Activated T-helper 9 cell treated with anti-CD3 and anti-CD28 coated beads, Interleukin-2, amount 50 U/mL, for 16 hours (primary cell): ENCODE data around the gene RNU1-2.
"Not testable (repeated sequence)": the region's sequence is repeated elsewhere in the genome, so short reads cannot be mapped to it uniquely, and the experiment has no call there.

Experiments used
- DNase-seq: peaks from one replicate; pipeline ENCODE4 v3.0.0-alpha.2; 2020; ENCODE audit warnings: low read depth

Gene RNU1-2

DNA sequence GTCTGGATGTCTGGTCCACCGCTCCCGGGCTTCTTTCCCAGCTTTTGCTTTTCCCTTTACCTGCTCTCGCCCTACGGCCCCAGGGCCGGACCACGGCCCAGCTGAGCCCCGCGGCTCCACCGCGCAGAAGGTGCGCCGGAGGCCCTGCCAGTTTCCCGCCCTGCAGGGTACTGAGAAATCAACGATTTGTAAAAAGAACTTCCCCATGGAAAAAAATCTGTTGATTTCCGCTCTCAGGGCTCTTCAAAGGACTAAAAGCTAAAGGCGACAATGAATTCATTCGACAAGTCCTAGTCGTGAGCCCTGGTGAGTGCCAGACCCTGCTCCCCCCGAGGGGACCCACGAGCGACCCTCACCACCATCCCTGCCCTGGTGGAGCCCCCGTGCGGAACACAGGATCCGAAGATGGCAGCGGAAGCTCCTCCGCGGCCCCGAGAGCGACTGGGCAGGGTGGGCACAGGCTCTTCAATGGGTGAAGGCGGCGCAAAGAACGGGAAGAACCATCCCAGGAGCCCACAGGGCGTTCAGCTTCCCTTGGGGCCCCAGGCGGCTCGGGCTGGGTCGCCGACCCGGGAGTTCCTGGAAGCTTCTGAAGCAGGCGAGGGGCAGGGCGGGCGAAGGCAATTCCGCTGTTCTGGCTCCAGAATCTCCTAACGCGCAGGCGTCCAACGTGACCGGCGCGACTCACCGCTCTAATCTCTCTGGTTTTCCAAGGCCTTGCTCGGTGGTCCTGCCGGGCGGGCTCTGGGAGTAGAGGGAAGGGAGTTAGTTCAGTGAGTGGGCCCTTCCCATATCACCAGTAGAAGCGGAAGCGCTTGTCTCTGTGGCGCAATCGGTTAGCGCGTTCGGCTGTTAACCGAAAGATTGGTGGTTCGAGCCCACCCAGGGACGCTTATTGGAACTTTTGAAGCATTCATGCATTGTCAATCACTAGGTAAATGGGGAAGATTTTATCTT, 6.6 kb upstream of the RNU1-2 start:
- peak; percentile 40 for DNase-seq

DNA sequence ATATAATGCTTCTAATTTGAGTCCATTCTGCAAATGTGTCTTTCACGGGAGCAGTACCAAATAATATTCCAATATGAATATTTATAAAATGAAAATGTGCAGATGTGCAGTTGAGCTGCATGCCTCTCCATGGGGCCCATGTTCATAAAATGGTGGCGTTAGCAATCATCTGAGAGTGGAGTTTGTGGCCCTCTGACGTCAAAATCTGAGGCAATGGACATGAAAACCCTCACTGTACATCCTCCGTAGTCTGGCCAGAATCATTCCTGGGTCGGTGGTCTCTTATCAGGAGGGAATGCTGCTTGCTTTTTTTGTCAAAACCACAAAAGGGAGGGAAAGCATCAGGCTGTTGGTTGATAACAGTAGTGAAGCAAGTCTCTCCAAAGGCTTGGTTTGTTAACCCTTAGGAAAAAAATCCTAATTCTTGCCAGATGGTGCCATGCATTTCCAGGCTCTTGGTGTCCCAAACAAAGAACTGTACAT, 5.2 kb upstream of the RNU1-2 start:
- not testable (repeated sequence) for DNase-seq

- DNase-seq, result not testable (repeated sequence)
Observed at GRCh38 chr1:16891057-16891456, 4.7 kb upstream of the RNU1-2 start.

DNA sequence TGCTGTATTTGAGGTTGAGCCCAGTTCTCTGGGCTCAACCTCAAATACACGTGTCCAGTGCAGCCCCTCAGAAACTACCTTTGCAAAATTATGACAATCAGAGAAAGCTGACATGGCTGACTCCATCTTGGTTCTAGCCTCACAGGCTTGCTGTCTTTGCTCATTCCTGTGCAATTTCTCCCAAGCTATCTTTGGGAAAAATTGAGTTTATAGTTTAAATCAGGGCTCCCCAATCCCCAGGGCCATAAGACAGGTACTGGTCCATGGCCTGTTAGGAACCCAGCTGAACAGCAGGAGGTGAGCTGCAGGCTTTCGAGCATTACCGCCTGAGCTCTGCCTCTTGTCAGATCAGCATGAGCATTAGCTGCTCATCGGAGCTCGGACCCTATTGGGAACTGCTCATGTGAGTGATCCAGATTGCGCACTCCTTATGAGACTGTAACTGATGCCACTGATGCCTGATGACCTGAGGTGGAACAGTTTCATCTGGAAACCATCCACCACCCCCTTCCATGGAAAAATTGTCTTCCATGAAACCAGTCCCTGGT, 2.7 kb upstream of the RNU1-2 start:
- not testable (repeated sequence) for DNase-seq

DNA sequence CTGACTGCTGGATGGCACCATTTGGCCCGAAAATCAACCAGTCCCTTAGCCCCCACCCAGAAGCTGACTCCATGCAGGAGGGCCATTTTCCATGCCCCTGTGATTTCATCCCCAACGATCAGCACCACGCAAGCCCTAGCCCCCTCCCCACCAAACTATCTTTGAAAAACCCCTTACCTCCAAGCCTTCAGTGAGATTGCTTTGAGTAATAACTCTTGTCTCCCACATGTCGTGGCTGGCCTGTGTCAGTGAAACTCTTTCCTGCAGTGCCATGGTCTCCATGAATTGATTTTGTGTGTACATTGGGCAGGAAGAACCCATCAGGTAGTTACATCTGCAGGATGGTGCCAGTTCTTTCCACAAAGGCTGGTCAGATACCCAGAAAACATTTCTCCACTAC, 2.0 kb upstream of the RNU1-2 start:
- not testable (repeated sequence) for DNase-seq

GRCh38 chr1:16894338-16894737, 1.4 kb upstream of the RNU1-2 start:
- DNase-seq, result not testable (repeated sequence)

DNA sequence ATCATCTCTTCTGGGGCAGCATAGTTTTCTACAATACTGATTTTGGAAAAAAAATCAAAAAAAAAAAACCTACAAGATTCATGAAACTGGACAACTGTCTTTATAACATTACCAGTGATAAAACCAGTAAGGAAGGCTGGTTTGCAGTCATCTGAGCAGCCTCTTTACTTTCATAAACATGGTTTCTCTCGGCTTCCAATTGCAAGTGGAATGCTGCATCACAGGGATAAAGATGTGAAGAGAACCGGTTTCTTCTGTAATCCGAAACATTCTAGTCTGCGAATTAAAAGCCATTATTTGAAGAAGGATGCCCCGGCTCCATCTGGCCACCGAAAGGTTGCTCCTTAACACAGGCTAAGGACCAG, 565 bp upstream of the RNU1-2 start:
- DNase-seq, result not testable (repeated sequence)

- DNase-seq, result peak; percentile 68
Observed at GRCh38 chr1:16896316-16897055, 706 bp downstream of the RNU1-2 start.

DNA sequence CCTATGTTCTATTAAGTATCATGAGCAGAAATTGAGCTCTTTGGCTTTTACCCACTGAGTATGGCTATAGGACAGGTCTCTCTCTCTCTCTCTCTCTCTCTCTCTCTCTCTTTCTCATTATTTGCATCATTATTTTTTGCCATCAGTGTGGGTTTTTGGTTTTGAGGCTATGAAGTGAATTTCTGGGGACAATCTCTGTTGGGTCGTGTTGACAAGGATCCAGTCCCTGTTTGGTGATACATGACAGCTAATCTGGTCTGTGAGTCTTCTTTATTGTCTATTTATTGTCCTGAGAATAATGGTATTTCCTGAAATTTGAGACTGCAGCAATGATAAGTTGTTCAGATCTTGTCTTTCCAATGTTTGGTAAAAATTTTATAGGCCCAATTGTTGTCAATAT, 1.9 kb downstream of the RNU1-2 start:
- DNase-seq, result not testable (repeated sequence)

DNA sequence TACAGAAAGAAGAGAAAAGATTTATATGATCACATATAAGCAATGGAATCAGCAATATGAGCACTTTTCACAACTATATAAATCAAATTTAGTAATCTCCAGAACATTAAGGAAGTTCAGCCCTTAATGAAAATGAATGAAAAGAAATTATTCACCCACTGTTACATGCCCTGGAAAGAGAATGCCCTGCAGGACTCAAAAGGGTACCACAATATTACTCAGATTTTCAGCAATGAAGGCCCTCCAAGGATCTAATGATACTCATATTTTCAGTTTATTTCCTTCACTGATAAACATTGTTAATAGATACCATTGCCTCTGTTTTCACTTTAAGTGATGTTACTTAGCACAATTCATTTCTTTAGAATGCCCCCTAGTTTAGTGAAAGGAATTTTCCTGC, 2.5 kb downstream of the RNU1-2 start:
- not testable (repeated sequence) for DNase-seq

DNA sequence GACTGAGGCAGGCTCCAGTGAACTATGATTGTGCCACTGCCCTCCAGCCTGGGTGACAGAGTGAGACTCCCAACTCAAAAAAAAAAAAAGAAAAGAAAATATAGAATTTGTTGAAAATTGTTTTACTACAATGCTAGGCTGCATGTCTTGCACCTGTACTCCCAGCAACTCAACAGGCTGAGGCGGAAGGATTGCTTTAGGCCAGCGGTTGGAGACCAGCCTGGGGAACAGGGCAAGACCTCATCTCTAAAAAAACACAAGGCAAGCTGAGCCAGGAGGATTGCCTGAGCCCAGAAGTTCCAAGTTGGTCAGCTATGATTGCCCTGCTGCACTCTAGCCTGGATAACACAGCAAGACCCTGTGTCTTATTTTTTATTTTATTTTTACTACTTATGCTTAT, 3.2 kb downstream of the RNU1-2 start:
- DNase-seq, result not testable (repeated sequence)

- no peak for DNase-seq
Observed at GRCh38 chr1:16900751-16901150, 5.0 kb downstream of the RNU1-2 start.

GRCh38 chr1:16901371-16901770, 5.6 kb downstream of the RNU1-2 start:
- not testable (repeated sequence) for DNase-seq

GRCh38 chr1:16903054-16903453, 7.3 kb downstream of the RNU1-2 start:
- no peak for DNase-seq

DNA sequence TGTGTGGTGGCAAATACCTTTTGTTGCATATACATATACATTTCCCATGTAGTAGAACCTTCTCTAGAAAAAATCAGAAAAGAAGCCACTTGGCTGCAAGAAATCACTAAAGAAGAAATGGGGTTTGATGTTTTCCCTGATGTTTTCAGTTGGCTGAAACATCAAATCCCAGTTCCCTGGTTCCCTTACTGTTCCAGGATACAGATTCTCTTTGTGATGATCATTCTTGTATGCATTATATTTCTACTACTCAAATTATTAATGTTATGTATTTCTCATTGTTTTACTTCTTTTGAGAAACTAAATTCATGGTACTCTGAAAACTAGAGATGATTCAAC, 7.6 kb downstream of the RNU1-2 start:
- no peak for DNase-seq

- peak; percentile 98 for DNase-seq
Observed at GRCh38 chr1:16904560-16905109, 8.9 kb downstream of the RNU1-2 start.

DNA sequence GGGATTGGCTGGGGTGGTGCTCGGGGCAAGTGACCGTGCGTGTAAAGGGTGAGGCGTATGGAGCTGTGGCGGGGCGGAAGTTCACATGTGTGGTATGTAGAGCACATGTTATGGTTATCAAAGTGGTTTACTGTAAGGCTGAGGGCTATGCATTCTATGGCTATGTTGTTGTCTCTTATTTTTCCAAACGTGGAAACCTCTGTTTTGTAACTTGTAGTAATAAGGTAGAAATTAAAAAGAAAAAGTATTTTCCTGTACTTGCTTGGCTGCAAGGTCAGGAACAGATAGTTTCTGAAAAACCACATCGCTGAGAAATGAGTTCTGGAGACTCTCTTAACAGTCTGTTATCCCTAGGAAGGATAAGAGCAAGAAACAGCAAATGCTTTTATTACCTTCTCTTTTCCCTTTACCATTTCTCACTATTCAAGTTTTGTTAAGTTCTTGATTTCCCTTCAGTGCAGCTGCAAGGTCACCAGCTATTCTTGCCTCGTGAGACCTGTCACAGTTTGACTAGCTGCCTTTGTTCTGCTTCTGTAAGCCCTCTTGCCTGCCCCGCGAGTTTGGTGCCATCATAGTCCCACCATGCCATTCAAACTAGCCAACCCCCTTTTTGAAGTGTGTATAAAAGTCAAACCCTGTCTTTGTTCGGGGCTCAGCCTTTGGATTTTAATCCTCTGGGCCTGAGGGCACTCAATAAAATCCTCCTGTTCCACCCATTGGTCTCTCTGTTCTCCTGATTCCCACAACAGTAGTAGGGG, 9.5 kb downstream of the RNU1-2 start:
- DNase-seq, result no peak

DNA sequence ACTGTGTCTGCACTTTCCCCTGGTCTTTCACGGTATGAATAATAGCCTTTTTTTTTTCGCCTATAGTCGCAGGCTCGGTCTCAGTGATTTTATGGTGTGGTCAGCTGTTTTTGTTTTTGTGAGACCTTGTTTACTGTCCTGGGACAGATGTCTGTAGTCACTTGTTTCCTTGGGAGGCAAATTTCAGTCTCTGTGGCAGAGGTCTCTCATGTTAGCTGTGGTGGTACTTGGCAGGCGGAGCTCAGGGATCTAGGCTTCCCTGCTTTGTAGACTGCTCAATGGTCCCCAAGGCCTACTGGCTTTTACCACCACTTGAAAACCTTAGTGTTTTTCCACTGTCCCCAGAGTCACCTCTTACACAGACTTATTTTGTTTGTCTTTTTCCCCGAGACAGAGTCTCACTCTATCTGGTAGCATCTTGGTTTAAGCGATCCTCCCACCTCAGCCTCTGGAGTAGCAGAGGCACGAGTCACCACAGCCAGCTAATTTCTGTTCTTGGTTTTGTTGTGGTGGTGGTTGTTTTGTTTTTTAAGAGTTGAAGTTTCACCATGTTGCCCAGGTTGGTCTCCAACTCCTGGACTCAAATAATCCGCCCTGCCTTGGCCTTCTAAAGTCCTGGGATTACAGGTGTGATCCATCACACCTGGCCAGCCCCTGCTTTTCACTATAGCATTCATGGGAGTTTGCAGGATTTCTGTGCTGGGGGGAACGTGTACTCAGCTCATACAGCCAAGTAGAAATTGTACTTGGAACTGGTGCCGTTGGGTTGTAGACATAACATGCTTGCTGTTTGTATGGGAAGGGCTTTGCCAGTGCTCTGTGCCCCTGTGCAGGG, 10.3 kb downstream of the RNU1-2 start:
- DNase-seq, result no peak

DNA sequence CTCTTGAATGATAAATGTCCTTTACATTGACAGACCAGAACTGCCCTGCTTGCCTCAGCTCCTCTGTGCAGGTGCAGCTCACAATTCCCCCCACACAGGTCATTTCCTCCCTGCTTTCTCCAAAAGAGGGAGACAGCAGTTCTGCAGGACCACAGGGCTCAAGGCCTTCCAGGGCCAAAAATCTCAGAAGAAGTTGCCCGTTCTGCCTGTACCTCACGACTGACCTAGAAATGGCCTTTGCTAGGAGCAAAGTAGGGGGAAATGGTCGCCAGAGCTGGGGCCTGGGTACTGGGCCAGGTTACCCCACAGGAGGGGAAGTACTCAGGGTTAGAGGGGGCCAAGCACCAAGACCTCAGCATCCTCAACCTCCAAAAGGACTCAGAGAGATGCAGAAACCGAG, 11.1 kb downstream of the RNU1-2 start:
- DNase-seq, result no peak

- no peak for DNase-seq
Observed at GRCh38 chr1:16907870-16908758, 12.3 kb downstream of the RNU1-2 start.
